HepG2 (cell line): ENCODE measurements around the gene FOXA3. TPM values are rescaled to one million over a fixed set of nuclear protein-coding genes. Genes with fewer than 3 reads are reported as not detected.

Experiments
- CBX2 ChIP-seq, 2 experiments: fragments of 200-600 bp in 1 of 2; sonication (generic); formaldehyde crosslinking in 1 of 2; IDR thresholded peaks; 2 replicates each; pipeline versions ENCODE4 v1.7.0 to v1.8.1; 2018 to 2022; ENCODE audit warnings: low read depth in 2 of 2, low read length in 1 of 2, mild to moderate bottlenecking in 1 of 2, missing genetic modification reagents in 1 of 2
- CREB3 ChIP-seq: sonication (generic); formaldehyde crosslinking; IDR thresholded peaks from 2 replicates; pipeline ENCODE4 v1.5.0; 2020; ENCODE audit warnings: missing genetic modification reagents
- DMTF1 ChIP-seq: sonication (generic); formaldehyde crosslinking; IDR thresholded peaks from 2 replicates; pipeline ENCODE4 v1.4.0; 2020; ENCODE audit warnings: mild to moderate bottlenecking, missing genetic modification reagents
- GATAD1 ChIP-seq: IDR thresholded peaks from 2 replicates; pipeline ENCODE4 v1.6.1; 2016; ENCODE audit warnings: missing genetic modification reagents, missing compliant biosample characterization
- HDAC2 ChIP-seq: sonication (generic); formaldehyde crosslinking; IDR thresholded peaks from 2 replicates; pipeline ENCODE4 v1.4.0; 2020; ENCODE audit warnings: missing genetic modification reagents
- HNRNPL ChIP-seq: fragments of 200-400 bp; formaldehyde crosslinking; IDR thresholded peaks from 2 replicates; pipeline ENCODE4 v1.6.1; 2017; ENCODE audit warnings: mild to moderate bottlenecking, low read depth, low read length
- JUN ChIP-seq: sonication (generic); formaldehyde crosslinking; IDR thresholded peaks from 2 replicates; pipeline ENCODE4 v1.4.0; 2020; ENCODE audit warnings: mild to moderate bottlenecking, missing genetic modification reagents
- KLF16 ChIP-seq, 2 experiments: sonication (generic) in 1 of 2; formaldehyde crosslinking in 1 of 2; IDR thresholded peaks; 2 replicates each; pipeline versions ENCODE4 v1.6.1 to v1.8.0; 2016 to 2023; ENCODE audit warnings: missing genetic modification reagents in 2 of 2, missing compliant biosample characterization in 1 of 2
- NONO ChIP-seq, 2 experiments: fragments of 450-650 bp in 1 of 2; sonication (generic) in 1 of 2; formaldehyde crosslinking in 1 of 2; IDR thresholded peaks in 1 of 2; conservative IDR thresholded peaks in 1 of 2; 2 replicates each; pipeline versions ENCODE4 v1.6.1 to v1.8.0; 2017 to 2022; ENCODE audit warnings: mild to moderate bottlenecking in 1 of 2, missing genetic modification reagents in 1 of 2, moderate library complexity in 1 of 2
- PATZ1 ChIP-seq: sonication (generic); formaldehyde crosslinking; IDR thresholded peaks from 2 replicates; pipeline ENCODE4 v1.4.0; 2020; ENCODE audit warnings: missing genetic modification reagents
- RNF219 ChIP-seq: sonication (generic); formaldehyde crosslinking; IDR thresholded peaks from 2 replicates; pipeline ENCODE4 v1.5.0; 2020; ENCODE audit warnings: mild to moderate bottlenecking, missing genetic modification reagents
- SMARCE1 ChIP-seq: fragments of 450-650 bp; IDR thresholded peaks from 2 replicates; pipeline ENCODE4 v1.6.1; 2017; ENCODE audit warnings: borderline replicate concordance
- TFAP4 ChIP-seq: sonication (generic); IDR thresholded peaks from 2 replicates; pipeline ENCODE4 v1.6.1; 2016; ENCODE audit warnings: low read depth, borderline replicate concordance
- XBP1 ChIP-seq: sonication (generic); formaldehyde crosslinking; IDR thresholded peaks from 2 replicates; pipeline ENCODE4 v1.5.0; 2020; ENCODE audit warnings: missing genetic modification reagents
- ZBTB7B ChIP-seq: sonication (generic); formaldehyde crosslinking; IDR thresholded peaks from 2 replicates; pipeline ENCODE4 v1.4.0; 2020; ENCODE audit warnings: missing genetic modification reagents
- ZEB1 ChIP-seq: IDR thresholded peaks from 2 replicates; pipeline ENCODE4 v1.6.1; 2012; ENCODE audit warnings: mild to moderate bottlenecking, low read depth, inconsistent platforms; ENCODE audit not compliant: insufficient replicate concordance
- ZNF136 ChIP-seq: sonication (generic); formaldehyde crosslinking; IDR thresholded peaks from 2 replicates; pipeline ENCODE4 v1.8.1; 2022; ENCODE audit warnings: low read depth, mild to moderate bottlenecking, moderate library complexity, missing genetic modification reagents
- ZNF17 ChIP-seq: sonication (generic); formaldehyde crosslinking; IDR thresholded peaks from 2 replicates; pipeline ENCODE4 v1.5.0; 2020; ENCODE audit warnings: mild to moderate bottlenecking, missing genetic modification reagents
- ZNF589 ChIP-seq: sonication (generic); formaldehyde crosslinking; conservative IDR thresholded peaks from 2 replicates; pipeline ENCODE4 v1.8.0; 2022; ENCODE audit warnings: mild to moderate bottlenecking, moderate library complexity, missing genetic modification reagents
- ZNF615 ChIP-seq: sonication (generic); formaldehyde crosslinking; IDR thresholded peaks from 2 replicates; pipeline ENCODE4 v1.5.0; 2020; ENCODE audit warnings: mild to moderate bottlenecking, missing genetic modification reagents, borderline replicate concordance
- polyA plus RNA-seq, 8 experiments: library from polyadenylated mRNA; depleted of rRNA in 3 of 8; stranded (reverse) in 7 of 8; unstranded in 1 of 8; fragments of >200 nt; fragmentation: Illumina TruSeq in 4 of 8; extraction: Trizol in 4 of 8; gene quantifications; 2 replicates each; pipeline versions ENCODE4 v1.2.1 to v1.2.3, GENCODE V29; 2011 to 2016; ENCODE audit warnings: low read depth in 4 of 8, missing spikeins in 1 of 8, mixed read lengths in 1 of 8; ENCODE audit not compliant: insufficient read depth in 1 of 8
- total RNA-seq, 5 experiments: library from RNA; depleted of rRNA; stranded (reverse); fragments of >200 nt; fragmentation: Illumina TruSeq; extraction: Trizol; gene quantifications; 2 replicates each; pipeline ENCODE4 v1.2.3, GENCODE V29; 2016; ENCODE audit warnings: low read depth in 1 of 5

FOXA3 gene
- total and polyA plus RNA-seq, 2 of the 13 experiments (the other 11 are each of a cell fraction or from before 2014, with no cell fraction given): 29.8 to 47.6 TPM

- peak; percentile 99 for TF ChIP-seq PATZ1 (CRISPR knock-in tag)
- TF ChIP-seq ZEB1: no peak
- no peak for TF ChIP-seq CREB3 (CRISPR knock-in tag)
- no peak for TF ChIP-seq ZNF589 (CRISPR knock-in tag)
- TF ChIP-seq CBX2 (IDR thresholded peaks at IDR 0.05; ENCODE audit: low read depth, low read length): no peak
- TF ChIP-seq CBX2 (CRISPR knock-in tag; IDR thresholded peaks at IDR 0.05; ENCODE audit: low read depth): no peak
- TF ChIP-seq ZBTB7B (CRISPR knock-in tag): peak; percentile 41; the same call in 1 of the 2 replicates
- TF ChIP-seq ZNF615 (CRISPR knock-in tag): no peak
- TF ChIP-seq DMTF1 (CRISPR knock-in tag): no peak
- no peak for TF ChIP-seq NONO (IDR thresholded peaks at IDR 0.05)
- 0 out of 2 replicates have a peak, but pooled peaks have one; percentile 49 for TF ChIP-seq NONO (CRISPR knock-in tag; conservative IDR thresholded peaks at IDR 0.05)
- no peak for TF ChIP-seq JUN (CRISPR knock-in tag)
- peak; percentile 48; the same call in 1 of the 2 replicates for TF ChIP-seq GATAD1 (CRISPR knock-in tag)
- TF ChIP-seq SMARCE1: no peak
- peak; percentile 65; the same call in 1 of the 2 replicates for TF ChIP-seq TFAP4
- no peak for TF ChIP-seq HNRNPL
- peak in 1 of 2 experiments; percentile 72; a peak in 2 of 4 replicates for TF ChIP-seq KLF16 (CRISPR knock-in tag; IDR thresholded peaks at IDR 0.05)
- TF ChIP-seq RNF219 (CRISPR knock-in tag): no peak
- no peak for TF ChIP-seq ZNF136 (CRISPR knock-in tag)
- TF ChIP-seq ZNF17 (CRISPR knock-in tag): no peak
- peak; percentile 48; the same call in 1 of the 2 replicates for TF ChIP-seq HDAC2 (CRISPR knock-in tag)
- no peak for TF ChIP-seq XBP1
These were observed at the start of gene FOXA3 (continued) for GRCh38 chr19:45863840-45864628.
